NCI-H460 (cell line): Measurements from ENCODE around the gene GSPT1. TPM values are rescaled to one million over a fixed set of nuclear protein-coding genes. Genes with fewer than 3 reads are reported as not detected.

Source experiments
- DNase-seq: peaks from one replicate; pipeline ENCODE4 v3.0.0-alpha.2; 2016; ENCODE audit warnings: low read depth; ENCODE audit errors: extremely low read depth
- total RNA-seq: library from RNA; depleted of rRNA; stranded (reverse); fragments of >200 nt; shearing (Covaris generic); gene quantifications from 2 replicates; pipeline ENCODE4 v1.2.3, GENCODE V29; 2014

GSPT1 gene
- total RNA-seq, 1 experiment from 2014 or later = 120 TPM

GRCh38 chr16:11914210-11915113, 1.3 kb downstream of the GSPT1 start:
- DNase-seq = no peak

GRCh38 chr16:11913425-11914079, 2.2 kb downstream of the GSPT1 start:
- no peak for DNase-seq

GRCh38 chr16:11909653-11910545, 5.9 kb downstream of the GSPT1 start:
- DNase-seq = no peak

GRCh38 chr16:11907160-11907970, 8.4 kb downstream of the GSPT1 start:
- DNase-seq = no peak

GRCh38 chr16:11903906-11904305, 11.8 kb downstream of the GSPT1 start:
- no peak for DNase-seq

GRCh38 chr16:11901091-11901490, 14.7 kb downstream of the GSPT1 start:
- DNase-seq = no peak

GRCh38 chr16:11896486-11897176, 19.1 kb downstream of the GSPT1 start:
- DNase-seq = no peak

- no peak for DNase-seq
These were observed 22.2 kb downstream of the GSPT1 start for GRCh38 chr16:11893571-11893970.

GRCh38 chr16:11892761-11893160, 23.0 kb downstream of the GSPT1 start:
- no peak for DNase-seq

- no peak for DNase-seq
These were observed 25.4 kb downstream of the GSPT1 start for GRCh38 chr16:11890231-11890965.

GRCh38 chr16:11886881-11887280, 28.9 kb downstream of the GSPT1 start:
- no peak for DNase-seq

- no peak for DNase-seq
These were observed 31.7 kb downstream of the GSPT1 start for GRCh38 chr16:11884035-11884434.

GRCh38 chr16:11880007-11880406, 35.7 kb downstream of the GSPT1 start:
- DNase-seq = no peak

- no peak for DNase-seq
These were observed 38.4 kb downstream of the GSPT1 start for GRCh38 chr16:11877374-11877773.

GRCh38 chr16:11876306-11876705, 39.5 kb downstream of the GSPT1 start:
- DNase-seq = no peak

GRCh38 chr16:11875721-11876120, 40.0 kb downstream of the GSPT1 start:
- DNase-seq = no peak

GRCh38 chr16:11871193-11871592, 44.6 kb downstream of the GSPT1 start:
- DNase-seq = peak; percentile 27

- no peak for DNase-seq
These were observed 45.4 kb downstream of the GSPT1 start for GRCh38 chr16:11870399-11870798.
